GM08714 (cell line): ENCODE data around the gene PRR15L.
"Not testable (repeated sequence)": the region's sequence is repeated elsewhere in the genome, so short reads cannot be mapped to it uniquely, and the experiment has no call there.

ENCODE experiments used
- H3K4me3 ChIP-seq: fragments of 200-500 bp; sonication (Bioruptor generic); 2 replicates; pipeline ENCODE4 v1.5.1; 2014; ENCODE audit warnings: mild to moderate bottlenecking, low read length, inconsistent platforms
- ZNF274 ChIP-seq: IDR thresholded peaks from 2 replicates; pipeline ENCODE4 v1.6.1; 2012; ENCODE audit warnings: mild to moderate bottlenecking, low read depth, low read length

Gene PRR15L

GRCh38 chr17:47957591-47958490, at the start of gene PRR15L:
TSS of gene PRR15L (minus strand) at chr17:47957883. CDS start at chr17:47953234, 4,649 bp downstream.
- no peak for TF ChIP-seq ZNF274
- no peak within 1 kb of the TSS for H3K4me3 ChIP-seq

DNA sequence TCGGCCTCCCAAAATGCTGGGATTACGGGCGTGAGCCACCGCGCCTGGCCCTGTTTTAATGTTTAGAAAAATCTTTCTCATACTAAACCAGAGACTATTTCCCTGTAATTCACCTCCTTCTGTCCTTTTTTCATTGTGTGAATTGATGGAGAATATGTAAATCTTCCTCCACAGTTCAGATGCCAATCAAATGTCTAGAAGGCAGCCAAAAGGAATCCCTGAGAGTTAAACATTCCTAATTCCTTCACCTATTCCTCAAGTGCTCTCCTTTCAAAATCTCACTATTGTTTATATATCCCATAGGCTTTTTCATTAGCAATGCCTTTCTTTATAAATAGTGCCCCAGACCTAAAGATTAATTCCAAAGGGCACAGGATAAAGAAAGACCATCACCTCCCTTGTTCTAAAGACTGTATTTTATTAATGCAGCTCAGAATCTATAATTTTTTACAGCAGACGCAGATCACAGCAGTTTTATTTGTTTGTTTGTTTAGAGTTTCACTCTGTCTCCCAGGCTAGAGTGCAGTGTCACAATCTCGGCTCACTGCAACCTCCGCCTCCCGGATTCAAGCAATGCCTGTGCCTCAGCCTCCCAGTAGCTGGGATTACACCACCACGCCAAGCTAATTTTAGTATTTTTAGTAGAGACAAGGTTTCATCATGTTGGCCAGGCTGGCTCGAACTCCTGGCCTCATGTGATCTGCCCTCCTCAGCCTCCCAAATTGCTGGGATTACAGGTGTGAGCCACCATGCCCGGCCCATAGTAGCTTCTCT, 49.4 kb upstream of the PRR15L start:
- TF ChIP-seq ZNF274: no peak
- H3K4me3 ChIP-seq: no peak overlapping the region

DNA sequence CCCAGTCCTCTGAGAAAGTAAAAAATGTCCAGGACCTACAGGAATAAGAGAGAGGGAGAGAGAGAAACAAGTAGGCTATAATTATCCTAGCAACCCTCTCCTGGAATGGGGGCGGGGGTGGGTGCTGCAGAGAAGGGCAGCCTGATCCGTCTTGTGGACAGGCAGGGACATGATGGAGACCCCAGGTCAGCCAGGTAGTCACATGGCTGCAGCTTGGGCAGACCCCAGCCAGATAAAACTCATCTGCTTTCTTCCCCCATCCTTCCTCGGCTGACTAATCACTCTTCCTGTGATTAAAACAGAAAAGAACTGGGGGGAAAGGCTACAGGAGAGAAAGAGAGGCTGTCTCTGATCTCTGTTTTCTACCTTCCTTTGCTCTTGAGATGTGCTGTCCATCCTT, 47.3 kb upstream of the PRR15L start:
- no peak overlapping the region for H3K4me3 ChIP-seq
- no peak for TF ChIP-seq ZNF274

DNA sequence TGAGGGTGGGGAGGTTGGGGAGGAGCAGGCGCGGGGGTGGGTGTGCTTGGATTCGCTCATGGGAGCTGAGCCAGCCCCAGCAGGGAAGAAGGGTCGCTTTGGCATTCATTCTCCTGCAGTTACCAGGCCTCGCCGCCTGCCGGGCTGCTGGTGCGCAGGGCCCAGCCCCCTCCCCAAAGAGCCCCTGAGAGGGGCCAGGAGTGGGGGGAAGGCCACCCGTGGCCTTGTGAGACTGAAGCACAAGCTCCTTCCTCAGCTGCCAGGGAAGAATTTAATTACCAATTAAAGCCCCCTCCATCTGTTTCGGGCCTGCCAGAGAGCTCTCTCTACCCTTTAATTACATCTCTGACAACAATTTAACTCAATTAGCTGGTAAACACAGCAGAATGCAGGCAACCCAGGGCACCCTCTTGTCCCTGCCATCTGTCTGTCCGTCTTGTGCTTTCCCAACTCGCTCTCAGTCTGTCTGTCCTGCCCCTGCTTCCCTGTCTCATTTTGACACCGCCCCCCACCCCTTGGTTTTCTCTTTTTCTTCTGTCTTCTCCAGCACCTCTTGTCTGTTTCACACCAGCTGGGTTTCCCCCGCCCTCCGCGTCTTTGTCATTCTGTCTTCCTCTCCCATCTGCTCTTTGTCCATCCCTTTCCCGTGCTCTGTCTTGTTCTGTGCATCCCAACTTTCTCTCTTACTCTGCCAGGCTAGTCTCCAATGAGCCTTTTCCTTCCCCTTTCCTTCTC, 45.9 kb upstream of the PRR15L start:
- TF ChIP-seq ZNF274: no peak
- no peak overlapping the region for H3K4me3 ChIP-seq

DNA sequence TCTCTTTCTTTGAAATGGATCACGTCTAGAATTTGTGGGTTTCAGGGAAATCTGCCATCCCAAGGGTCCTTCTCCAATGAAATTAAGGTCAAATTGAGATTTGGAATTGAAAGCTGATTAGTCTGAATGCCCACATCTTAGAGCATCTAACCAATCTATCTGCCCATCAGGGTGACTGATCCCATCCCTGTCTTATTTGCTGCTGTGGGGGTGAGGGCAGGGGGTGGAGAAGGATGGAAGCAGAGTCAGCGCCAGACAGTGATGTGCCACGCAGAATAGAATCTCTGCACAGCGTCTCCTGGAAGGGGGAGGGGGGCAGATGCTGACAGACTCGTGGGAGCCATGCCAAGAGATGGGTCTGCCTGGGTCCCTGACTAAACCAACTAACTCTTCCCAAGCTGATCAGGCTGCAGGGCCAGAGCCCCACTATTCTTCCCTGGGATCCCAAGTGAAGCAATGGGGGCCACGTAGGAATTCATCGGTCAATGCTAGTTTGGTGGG, 45.3 kb upstream of the PRR15L start:
- TF ChIP-seq ZNF274: no peak
- H3K4me3 ChIP-seq: no peak overlapping the region

DNA sequence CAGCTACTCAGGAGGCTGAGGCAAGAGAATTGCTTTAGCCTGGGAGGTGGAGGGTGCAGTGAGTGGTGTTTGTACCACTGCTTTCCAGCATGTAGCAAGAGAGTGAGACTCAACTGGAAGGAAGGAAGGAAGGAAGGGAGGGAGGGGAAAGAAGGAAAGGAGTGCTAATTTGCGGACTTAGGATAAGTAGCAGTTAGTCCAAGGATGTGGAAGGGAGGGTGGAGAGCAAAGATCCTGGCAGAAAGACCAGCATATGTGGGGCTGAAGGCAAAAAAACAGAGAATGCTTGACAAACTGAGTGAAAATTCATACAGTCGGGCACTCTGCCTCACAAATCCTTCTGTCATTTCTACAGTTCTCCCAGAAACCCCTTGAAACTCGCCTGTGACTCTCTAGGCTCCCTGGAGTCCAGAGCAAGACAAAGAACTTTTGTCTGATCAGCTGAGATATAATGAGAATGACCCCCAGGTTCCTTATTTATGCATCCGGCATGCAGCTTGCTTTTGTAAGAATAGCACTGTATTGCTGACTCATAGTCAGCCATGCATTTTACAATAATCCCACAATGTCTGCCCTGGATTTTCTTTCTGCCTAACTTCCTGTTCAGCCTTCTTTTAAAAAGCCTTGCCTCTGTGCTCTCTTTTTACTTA, 44.7 kb upstream of the PRR15L start:
- TF ChIP-seq ZNF274: no peak
- no peak overlapping the region for H3K4me3 ChIP-seq

GRCh38 chr17:48001657-48002056, 44.0 kb upstream of the PRR15L start:
- H3K4me3 ChIP-seq: not testable (repeated sequence)

DNA sequence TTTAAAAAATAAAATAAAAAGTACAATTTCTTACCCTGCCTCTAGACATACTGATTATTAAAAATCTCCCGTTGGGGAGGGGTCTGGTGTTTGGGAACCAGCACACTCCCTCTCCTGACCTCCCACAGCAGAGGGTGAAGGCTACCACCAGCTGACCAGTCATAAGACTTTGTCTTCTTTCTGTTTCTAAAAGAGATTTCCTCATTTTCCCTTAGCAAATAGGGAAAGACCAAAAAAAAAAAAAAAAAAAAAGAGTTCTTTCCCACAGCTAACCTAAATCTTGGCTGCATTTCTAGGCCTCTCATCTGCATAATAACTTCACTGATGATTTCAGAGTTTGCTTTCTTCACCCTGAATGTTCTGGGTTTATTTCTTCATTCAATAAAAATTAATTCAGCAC, 43.5 kb upstream of the PRR15L start:
- no peak overlapping the region for H3K4me3 ChIP-seq
- TF ChIP-seq ZNF274: no peak

DNA sequence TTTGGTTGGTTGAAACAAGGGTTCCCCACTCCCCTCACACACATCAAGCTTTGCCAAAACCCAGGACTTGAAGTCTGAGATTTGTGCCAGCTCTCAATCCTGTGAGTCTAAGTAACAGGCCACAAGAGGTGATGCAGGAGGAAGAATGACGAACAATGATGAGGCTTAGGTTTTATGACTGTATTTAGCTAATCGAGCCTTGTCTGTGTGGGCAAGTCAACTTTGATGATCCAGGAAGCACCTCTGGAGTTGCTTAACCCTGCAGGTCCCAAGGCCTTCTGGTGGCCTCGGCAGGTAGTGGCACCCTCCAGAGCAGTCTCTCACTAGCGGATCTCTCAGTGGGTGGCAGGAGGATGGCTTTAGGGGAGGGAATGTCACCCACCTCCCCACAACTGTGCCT, 41.9 kb upstream of the PRR15L start:
- TF ChIP-seq ZNF274: no peak
- no peak overlapping the region for H3K4me3 ChIP-seq

DNA sequence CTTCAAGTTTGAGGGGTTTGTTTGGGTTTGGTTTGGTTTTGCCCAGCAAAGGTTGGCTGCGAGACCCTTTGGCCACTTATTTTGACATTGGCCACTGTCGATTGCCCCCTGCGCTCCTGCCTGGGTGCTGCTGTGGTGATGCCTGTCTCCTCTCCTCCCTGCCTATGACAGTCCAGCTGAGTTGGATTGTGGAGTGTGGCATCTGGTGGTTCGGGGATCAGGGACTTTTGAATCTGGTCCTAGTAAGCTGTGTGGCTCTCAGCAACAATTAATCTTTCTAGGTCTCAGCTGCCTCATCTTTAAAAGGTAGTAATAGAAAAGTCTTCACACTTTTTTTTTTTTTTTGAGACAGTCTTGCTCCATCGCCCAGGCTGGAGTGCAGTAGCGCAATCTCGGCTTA, 40.4 kb upstream of the PRR15L start:
- no peak overlapping the region for H3K4me3 ChIP-seq
- no peak for TF ChIP-seq ZNF274

DNA sequence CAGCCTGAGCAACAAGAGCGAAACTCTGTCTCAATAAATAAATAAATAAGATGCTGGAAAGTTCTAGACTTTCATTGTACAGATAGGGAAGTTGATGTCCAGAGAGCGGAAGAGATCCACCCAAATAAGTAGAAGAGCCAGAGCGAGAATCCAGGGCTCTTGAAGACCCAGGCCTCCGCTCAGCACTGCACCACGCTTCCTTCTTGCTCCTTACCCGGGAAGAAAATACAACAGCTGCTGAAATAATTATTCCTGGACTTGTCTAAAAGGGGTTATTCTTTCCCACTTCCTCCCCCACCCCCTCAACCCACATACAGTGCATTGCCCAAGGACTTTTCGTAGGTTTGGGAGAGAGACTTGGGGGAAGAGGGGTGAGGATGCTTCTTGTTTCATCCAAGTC, 39.9 kb upstream of the PRR15L start:
- no peak for TF ChIP-seq ZNF274
- H3K4me3 ChIP-seq: no peak overlapping the region

- no peak for TF ChIP-seq ZNF274
- no peak overlapping the region for H3K4me3 ChIP-seq
Observed at GRCh38 chr17:47996201-47996600, 38.5 kb upstream of the PRR15L start.

GRCh38 chr17:47995241-47995935, 37.7 kb upstream of the PRR15L start:
- H3K4me3 ChIP-seq: no peak overlapping the region
- TF ChIP-seq ZNF274: no peak
